IPS DF 4.7 (cell line): ENCODE measurements around the gene KRT35.

ENCODE experiments used
- DNase-seq: peaks from one replicate; pipeline ENCODE4 v3.0.0-alpha.2; 2013; ENCODE audit warnings: low spot score; ENCODE audit errors: extremely low read depth

Gene KRT35

GRCh38 chr17:41481036-41481435, at the start of gene KRT35:
Gene KRT35, minus strand, starts transcription at chr17:41481151. Its CDS starts 54 bp downstream, at chr17:41481097.
- DNase-seq, result no peak

DNA sequence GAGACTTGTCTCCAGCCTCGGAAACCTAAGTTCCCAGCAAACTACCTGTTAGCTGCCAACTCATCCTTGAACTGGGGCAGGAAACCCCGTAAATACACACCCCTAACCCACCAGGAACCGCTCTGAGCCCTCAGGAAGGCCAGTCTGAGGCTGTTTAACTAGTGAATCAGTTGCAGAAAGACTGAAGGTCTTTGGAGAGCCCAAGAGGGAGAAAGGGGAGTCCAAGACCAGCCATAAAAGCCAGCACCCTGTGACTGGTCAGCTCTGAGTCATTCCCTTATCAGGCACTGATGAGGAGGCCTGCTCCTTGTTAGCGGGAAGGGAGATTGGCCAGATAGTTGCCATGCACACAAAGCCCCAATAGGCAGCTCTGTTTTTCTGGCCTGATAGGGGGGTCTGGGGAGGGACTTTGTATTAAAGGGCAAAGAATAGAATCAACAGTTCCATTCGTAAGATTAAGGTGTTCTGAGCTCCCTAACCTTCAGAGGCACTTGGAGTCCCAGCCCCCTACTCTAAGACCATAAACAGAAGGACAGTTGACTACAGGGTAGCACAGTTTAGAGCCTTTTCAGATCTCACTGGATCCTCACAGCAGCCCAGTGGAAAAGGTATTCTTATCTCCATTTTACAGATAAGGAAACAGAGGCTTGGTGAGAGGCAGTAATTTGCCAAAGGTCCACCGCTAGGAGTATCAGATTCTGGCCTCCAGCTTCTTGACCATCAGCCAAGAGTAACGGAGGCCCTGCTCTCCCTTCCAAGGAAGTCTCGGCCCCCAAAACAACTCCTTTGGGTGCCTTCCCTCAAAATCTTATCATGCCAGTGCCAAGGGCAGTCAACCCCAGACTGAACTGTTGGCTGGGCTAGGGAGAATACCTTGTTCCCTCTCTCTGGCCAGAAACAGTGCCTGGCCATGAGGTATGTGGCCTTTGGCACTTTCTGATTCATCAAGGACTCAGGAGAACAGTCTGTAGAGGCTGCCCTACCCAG, 49.4 kb upstream of the KRT35 start:
- no peak for DNase-seq

DNA sequence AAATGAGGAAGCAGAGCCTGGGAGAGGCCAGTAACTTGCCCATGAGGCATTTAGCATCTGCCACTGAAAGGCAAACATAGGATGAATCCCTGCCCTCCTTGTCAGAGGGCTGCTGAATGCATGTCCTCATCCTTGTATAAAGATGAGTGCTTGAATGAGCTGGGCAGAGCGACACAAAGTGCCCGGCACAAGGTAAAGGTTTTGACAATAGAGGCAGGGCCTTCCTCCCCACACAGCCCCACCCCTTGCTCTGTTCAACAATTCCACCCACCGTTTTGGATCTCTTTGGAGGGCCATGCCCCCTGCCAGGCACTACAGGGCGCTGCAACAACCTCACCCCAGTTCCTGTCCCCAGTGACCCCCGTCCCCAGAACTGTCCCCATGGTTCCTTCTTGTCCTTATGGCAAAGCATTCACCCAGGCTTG, 48.6 kb upstream of the KRT35 start:
- DNase-seq, result no peak

DNA sequence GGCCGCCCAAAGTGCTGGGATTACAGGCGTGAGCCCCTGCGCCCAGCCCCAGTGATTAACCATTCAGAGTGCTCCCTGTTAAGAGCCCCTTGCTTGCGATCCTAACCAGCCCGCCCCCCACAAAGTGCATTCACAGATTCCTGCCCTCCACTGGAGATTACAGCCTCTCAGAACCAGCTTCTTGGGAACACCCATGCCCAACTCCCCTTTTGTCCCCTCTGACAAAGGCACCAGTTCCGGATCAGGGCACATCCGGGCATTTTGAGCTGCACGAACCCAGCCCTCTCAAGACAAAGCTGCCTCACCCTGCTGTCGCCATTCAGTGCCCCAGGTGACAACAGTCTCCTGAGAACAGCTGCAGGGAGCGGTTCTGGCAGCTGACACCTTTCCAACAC, 48.0 kb upstream of the KRT35 start:
- DNase-seq, result no peak

DNA sequence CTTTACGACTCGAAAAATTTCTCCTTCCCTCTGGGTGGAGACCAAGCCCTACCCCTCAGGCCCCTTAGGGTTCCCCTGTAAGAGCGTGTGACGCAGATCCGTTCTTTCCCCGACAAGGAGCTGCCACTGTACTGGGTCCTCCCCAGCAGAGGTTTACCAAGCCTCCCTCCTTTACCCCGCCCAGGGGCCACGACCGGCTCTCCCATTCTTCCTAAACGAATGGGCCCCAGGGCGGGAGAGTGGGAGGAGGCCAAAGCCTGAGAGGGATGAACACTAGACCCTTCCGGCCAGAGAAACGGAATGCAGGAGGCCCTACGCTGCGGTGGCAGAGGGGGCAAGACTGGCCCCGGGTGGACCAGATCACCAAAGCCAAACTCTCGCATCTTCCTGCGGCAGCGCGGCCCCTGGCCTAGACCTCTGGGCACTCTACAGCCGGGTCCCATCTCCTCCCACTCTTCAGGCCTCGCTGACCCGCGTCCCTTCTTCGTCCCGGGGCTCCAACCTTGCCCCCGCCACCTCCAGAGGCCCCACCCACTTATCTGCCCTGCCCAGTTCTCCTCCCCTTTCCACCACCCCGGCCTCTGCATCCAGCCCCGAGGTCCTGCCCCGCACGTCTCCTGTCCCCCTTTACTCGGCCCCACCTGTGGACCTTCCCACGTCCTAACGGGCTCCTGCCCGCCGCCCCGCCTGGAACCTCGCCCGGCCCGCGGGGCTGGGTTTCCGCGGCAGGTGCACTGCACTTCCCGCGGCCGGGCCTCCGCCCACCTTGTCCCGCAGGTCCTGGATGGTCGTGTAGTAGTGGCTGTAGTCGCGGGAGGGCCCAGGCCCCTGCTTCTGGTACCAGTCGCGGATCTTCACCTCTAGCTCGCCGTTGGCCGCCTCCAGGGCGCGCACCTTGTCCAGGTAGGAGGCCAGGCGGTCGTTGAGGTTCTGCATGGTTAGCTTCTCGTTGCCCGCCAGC, 46.4 kb upstream of the KRT35 start:
- DNase-seq, result no peak

GRCh38 chr17:41524261-41524660, 43.3 kb upstream of the KRT35 start:
- no peak for DNase-seq

DNA sequence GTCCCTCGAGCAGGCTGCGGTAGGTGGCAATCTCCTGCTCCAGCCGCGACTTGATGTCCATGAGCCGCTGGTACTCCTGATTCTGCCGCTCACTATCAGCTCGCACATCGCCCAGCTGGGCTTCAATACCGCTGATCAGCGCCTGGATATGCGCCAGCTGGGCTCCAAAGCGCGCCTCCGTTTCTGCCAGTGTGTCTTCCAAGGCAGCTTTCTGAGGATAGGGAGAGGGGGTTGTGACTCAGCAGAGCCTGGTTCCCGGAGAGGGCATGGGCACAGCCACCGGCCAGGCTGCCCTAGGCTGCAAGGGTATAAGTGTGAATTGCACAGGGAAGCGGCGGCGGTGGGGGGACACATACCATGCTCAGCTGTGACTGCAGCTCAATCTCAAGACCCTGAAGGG, 42.8 kb upstream of the KRT35 start:
- no peak for DNase-seq

GRCh38 chr17:41523225-41523593, 42.3 kb upstream of the KRT35 start:
- DNase-seq, result no peak

DNA sequence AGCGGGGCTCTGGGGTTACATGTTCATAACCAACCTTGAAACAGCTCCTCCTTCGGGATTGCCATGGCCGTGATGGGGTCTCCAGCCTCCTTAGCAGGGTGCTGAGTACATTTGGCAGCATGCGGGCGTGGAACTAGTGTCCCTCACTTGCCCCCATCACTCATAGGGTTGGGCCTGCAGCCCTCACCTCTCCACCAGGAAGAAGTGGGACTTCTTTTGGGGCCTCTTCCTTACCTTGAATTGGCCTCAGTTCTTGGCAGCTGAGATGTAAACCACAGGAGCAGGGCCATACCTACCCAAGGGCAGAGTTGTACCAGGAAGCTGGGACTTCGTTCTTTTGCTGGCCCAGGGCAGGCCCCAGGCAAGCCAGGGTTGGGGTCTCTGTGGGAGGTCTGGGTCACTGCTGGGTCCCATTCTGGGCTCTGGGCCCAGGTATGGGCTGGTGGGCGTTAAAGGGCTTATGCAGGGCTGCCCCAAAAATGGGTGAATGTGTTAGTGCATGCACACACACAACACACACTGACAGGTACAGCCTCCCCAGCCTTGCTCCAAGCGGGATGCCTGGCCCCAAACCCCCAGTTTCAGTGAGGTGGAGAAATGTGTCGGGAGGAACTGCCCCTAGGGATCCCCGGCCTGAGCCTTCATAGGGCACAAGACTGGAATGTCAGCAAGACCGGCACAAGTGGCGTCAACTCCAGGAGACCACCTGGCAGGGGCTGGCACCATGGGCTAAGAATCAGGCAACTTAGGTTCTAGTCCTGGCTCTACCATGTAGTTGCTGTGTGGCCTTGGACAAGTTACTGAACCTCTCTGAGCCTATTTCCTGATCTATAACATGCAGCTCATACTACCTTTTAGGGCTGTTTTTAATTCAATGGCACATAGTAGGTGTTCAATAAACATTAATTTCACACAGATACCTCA, 41.6 kb upstream of the KRT35 start:
- DNase-seq, result no peak

DNA sequence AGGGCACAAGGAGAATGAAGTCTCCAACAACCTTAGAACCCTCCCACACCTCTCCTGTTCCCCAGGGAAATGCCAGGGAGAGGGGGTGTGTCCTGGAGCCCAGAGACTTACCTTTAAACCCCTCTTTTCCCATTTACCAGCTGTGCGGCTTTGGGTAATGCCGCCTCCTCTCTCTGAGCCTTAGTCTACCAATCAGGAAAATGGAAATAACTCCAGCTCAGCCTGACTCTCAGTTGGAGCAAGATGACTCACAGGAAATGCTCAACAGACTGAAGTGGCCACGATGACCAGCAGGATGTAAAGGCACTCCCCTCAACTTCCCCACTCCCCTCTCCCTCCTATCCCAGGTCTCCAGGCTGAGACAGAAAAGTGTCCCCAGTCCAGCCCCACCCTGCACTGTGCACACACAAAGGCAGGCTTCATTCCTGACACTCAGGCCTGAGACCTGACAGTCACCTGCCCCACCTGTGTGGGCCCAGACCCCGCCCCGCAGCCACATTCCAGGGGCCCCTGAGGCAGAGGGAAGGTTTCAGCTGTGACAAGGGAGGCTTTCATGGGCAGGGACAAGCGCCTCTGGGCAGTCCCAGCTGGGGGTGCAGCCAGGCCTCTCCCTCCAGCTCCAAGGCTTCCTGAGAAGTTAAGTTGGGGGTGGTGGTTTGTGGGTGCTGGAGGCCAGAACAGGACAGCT, 40.8 kb upstream of the KRT35 start:
- no peak for DNase-seq

GRCh38 chr17:41520821-41521521, 40.0 kb upstream of the KRT35 start:
- DNase-seq, result no peak

DNA sequence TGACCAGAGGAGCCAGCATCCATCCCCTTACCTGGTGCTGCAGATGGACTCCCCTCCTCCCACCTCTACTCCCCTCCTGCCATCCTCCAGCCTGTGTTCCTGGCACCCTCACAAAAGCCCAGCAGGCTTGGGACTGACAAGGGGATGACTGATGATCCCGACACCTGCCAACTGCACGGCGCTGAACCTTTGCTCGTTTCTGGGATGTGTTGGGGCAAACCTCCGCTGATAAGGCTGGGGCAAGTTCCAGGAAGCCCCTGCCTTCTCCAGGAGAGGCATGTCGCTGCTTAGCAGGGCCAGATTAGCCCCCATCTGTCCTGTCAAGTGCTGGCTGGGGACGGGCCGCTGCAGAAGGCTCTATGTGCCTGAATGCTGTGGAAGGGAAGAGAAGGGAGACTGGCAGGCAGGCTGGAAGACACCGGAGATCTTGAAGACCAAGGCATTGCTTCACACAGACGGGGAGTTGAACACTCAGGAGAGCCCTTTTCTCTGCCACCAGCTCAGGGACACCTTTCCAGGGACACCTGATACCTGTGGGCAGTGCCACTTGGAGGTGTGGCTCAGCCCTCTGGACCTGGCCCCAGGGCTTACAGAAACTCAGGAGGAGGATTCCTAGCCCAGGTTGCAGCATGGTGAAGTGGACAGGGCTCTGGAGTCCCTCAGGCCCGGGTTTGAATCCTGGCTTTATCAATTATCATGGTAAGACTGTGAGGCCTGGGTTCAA, 38.7 kb upstream of the KRT35 start:
- no peak for DNase-seq

DNA sequence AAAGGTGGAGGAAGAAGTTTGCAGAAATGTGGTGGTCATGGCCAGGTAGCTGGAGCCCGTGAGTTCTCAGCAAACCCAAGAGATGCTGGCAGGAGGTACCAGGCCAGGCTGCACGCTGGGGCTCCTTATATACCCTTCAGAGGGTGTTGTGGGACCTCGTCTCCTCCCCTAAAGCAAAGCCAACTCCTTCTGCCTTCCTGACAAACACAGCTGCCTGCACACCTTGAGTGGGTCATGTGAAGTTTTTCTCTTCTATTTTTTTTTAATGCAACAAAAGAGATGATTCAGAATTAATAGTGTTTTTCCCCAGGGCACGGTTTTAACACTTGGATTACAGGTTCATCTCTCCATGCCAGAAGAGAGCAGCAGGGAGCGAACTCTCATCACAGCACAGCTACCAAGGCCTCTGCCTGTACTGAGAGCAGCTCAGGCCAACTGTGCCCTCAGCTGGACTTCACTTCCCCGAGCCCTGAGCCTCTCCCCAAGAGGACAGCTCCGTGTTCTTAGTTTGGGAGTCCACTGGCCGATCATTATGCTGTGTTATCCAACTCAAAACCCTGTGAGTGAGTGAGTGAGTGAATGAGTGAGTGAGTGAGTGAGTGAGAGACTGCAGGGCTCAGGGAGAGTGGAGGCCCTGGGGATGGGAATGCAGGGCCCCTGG, 38.0 kb upstream of the KRT35 start, which contains the start of gene KRT15:
TSS of gene KRT15 (minus strand) at position 102 of the 661 bp plus-strand sequence. CDS start at position 39, 63 bp downstream.
- no peak for DNase-seq

DNA sequence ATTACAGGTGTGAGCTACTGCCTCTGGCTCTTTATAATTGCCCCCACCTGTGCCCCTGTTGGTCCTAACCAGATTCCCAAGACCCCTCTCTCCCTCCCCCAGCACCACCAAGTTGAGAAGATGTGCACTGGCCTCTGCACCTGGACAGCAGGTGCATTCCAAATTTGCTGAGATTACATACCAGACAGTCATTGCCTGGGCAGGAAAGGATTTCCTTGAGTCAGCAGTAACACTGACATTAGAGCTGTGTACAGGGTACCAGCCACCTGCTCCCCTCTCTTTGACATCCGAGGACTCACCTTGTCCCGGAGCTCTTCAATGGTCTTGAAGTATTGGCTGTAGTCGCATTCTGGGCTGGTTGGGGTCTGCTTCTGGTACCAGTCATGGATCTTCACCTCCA, 37.1 kb upstream of the KRT35 start:
- no peak for DNase-seq

- DNase-seq, result no peak
Measured at GRCh38 chr17:41516830-41517283, 35.9 kb upstream of the KRT35 start.

DNA sequence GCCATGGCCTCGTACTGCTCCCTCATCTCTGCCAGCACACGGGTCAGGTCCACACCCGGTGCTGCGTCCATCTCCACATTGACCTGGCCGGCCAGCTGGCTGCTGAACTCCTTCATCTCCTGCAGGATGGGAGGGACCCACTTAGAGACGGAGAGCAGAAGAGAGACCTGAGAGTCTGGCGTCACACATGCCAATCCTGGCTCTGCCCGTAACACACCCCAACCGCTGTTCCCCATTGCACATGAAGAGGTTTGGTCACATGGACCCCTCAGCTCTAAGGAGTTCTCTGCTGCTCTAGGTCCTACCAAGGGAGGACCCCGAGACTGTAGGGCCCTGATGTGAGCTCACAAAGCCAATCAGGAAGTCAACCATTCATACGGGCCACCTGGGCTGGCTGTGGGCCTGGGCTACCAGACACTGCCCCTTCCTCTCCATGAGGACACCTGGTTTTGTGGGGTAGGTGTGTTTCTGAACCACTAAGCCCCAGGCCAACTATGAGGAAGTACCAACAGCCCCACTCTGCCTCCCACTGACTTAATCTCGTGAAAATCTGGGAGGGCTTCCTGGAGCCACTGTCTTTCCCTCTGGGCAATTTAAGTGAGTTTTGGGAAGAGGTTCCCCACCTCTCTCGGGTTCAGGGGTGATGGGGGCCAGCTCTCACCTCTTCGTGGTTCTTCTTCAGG, 35.3 kb upstream of the KRT35 start:
- DNase-seq, result no peak

GRCh38 chr17:41513168-41513547, 32.2 kb upstream of the KRT35 start:
- no peak for DNase-seq
